Measurements from ENCODE around the gene OPCML. TPM values are rescaled to one million over a fixed set of nuclear protein-coding genes. Genes with fewer than 3 reads are reported as not detected.

Gene OPCML
- total RNA-seq, 4 donors from 2014 or later, result 0.15 TPM; not detected in 3

DNA sequence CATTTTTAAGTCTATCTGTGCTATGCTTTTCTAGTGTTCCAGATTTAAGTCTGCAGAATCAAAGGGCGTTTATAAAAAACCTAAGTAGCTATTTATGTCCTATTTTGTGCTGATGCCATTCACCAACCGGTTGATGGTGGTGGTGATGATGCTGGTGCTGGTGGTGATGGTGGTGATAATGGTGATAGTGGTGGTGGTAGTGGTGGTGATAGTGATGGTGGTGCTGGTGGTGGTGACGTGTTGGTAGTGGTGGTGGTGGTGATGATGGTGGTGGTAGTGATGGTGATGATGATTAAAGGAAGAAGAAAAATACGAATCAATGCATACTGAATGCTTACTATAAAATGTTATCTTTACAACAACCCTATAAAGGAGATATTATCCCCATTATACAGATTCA lies 178.2 kb downstream of the OPCML start:
- Histone ChIP-seq H3K4me1 (no peaks in the 10 kb centered on the region), H3K4me3 (no peak overlapping the region), H3K9me3 (no peaks in the 10 kb centered on the region), H3K27me3 (no peaks in the 10 kb centered on the region), H3K27ac (no peak overlapping the region), H3K36me3 (no peaks in the 10 kb centered on the region)
- DNase-seq (ENCODE audit: low spot score in 2 of 2), result no peak
- TF ChIP-seq, protein P1, sequence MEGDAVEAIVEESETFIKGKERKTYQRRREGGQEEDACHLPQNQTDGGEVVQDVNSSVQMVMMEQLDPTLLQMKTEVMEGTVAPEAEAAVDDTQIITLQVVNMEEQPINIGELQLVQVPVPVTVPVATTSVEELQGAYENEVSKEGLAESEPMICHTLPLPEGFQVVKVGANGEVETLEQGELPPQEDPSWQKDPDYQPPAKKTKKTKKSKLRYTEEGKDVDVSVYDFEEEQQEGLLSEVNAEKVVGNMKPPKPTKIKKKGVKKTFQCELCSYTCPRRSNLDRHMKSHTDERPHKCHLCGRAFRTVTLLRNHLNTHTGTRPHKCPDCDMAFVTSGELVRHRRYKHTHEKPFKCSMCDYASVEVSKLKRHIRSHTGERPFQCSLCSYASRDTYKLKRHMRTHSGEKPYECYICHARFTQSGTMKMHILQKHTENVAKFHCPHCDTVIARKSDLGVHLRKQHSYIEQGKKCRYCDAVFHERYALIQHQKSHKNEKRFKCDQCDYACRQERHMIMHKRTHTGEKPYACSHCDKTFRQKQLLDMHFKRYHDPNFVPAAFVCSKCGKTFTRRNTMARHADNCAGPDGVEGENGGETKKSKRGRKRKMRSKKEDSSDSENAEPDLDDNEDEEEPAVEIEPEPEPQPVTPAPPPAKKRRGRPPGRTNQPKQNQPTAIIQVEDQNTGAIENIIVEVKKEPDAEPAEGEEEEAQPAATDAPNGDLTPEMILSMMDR (IDR thresholded peaks at IDR 0.05), result no peak
- TF ChIP-seq EP300 (IDR thresholded peaks at IDR 0.05) (no peak), POLR2A (IDR thresholded peaks at IDR 0.05) (no peak), POLR2AphosphoS5 (IDR thresholded peaks at IDR 0.05) (no peak)
- 93% methylated on average over 4 of the region's 4 CpGs for WGBS

DNA sequence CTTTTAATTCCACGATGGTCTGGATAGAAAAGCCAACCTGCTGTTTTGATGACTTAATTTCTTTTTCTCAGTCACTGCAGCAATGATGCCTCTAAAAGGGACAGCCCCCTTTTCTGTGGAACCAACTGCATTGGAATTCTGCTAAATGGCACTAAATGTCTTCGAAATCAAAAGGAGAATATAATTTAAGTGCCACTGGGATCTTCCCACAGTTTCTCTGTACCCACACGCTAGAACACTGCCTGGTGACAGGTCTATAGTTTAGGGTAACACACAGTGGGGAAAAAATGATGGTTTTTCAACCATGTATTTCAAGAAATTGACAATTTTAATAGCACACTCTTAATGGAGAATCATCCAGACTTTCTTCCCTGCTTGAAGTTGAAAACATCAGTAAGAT lies 182.3 kb downstream of the OPCML start:
- H3K4me1 ChIP-seq, result no peaks in the 10 kb centered on the region
- 67% methylated on average over 3 of the region's 3 CpGs for WGBS
- no peak for TF ChIP-seq EP300 (IDR thresholded peaks at IDR 0.05)
- no peak for DNase-seq (ENCODE audit: low spot score in 2 of 2)
- H3K27ac ChIP-seq, result no peak overlapping the region
- no peaks in the 10 kb centered on the region for H3K27me3 ChIP-seq
- H3K4me3 ChIP-seq, result no peak overlapping the region
- H3K9me3 ChIP-seq, result no peaks in the 10 kb centered on the region
- no peaks in the 10 kb centered on the region for H3K36me3 ChIP-seq

DNA sequence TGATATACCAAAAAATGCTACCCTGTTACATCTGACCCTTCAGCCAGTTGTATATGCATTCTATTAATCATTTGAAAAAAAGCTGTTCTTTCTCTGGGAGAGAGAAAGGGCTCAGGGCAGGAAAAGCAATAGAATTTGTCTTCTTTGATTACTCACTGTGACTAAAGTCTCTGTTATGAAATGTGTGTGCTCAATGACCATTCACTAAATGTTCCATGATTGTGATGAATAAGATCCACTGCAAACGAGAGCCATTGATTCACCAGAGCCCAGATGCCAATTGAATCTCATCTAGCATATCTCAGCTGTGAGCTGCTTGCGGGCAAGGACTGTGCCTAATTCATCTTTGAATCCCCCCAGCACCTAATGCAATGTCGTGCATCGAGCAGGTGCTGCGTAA lies 184.3 kb downstream of the OPCML start:
- no peak for TF ChIP-seq EP300 (IDR thresholded peaks at IDR 0.05)
- TF ChIP-seq, protein P1 (IDR thresholded peaks at IDR 0.05), result no peak
- no peak for TF ChIP-seq POLR2AphosphoS5 (IDR thresholded peaks at IDR 0.05)
- TF ChIP-seq POLR2A (IDR thresholded peaks at IDR 0.05), result no peak
- H3K4me1 ChIP-seq, result no peaks in the 10 kb centered on the region
- WGBS, result 86% methylated on average over 5 of the region's 5 CpGs
- H3K9me3 ChIP-seq, result no peaks in the 10 kb centered on the region
- no peaks in the 10 kb centered on the region for H3K36me3 ChIP-seq
- no peaks in the 10 kb centered on the region for H3K27me3 ChIP-seq
- no peak for DNase-seq (ENCODE audit: low spot score in 2 of 2)
- no peak overlapping the region for H3K4me3 ChIP-seq
- no peak overlapping the region for H3K27ac ChIP-seq

DNA sequence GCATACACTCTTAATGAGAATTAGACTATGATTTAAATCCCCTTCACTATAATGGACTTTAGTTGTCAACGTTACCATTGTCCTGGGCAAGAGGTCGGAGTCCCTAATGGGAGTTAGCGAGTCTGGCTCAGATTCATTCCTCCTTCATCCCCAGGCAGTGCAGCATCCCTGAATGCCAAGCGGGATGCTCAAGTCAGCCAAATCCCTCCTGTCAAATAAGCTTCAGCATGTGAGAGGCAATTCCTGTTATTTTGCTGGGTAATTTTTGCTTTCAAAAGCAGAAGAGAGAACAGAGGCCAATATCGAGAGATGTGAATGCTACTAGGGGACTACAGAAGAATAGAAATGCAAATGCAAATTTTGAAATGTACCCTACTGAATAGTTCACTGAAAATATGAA lies 186.2 kb downstream of the OPCML start:
- Histone ChIP-seq H3K27me3 (no peaks in the 10 kb centered on the region), H3K27ac (no peak overlapping the region), H3K9me3 (no peaks in the 10 kb centered on the region), H3K4me1 (no peaks in the 10 kb centered on the region), H3K36me3 (no peaks in the 10 kb centered on the region), H3K4me3 (no peak overlapping the region)
- TF ChIP-seq POLR2A (IDR thresholded peaks at IDR 0.05) (no peak), EP300 (IDR thresholded peaks at IDR 0.05) (no peak), POLR2AphosphoS5 (IDR thresholded peaks at IDR 0.05) (no peak)
- TF ChIP-seq, protein P1 (IDR thresholded peaks at IDR 0.05), result no peak
- DNase-seq (ENCODE audit: low spot score in 2 of 2), result no peak
- WGBS, result 86% methylated on average over 5 of the region's 5 CpGs

DNA sequence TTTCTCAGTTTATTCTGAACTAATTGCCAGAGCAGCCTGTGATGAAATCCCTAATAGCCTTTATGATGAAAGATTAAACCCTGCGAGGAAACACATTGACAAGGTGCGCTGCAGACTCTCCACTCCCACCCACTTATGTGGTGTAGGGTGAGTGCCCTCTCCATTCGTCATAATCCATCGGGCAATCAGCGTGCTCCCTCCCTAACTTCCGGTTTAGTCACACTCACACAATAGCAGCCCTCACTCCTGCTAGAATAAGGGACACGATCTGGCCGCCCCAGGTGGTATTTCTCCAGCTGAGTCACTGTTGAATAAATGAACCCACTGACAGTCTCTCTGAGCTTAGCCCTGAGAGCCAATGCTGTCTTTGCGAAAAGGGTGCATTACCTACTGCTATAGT lies 188.3 kb downstream of the OPCML start:
- no peaks in the 10 kb centered on the region for H3K4me1 ChIP-seq
- no peak overlapping the region for H3K27ac ChIP-seq
- no peak overlapping the region for H3K4me3 ChIP-seq
- TF ChIP-seq POLR2A (IDR thresholded peaks at IDR 0.05) (no peak), EP300 (IDR thresholded peaks at IDR 0.05) (no peak), POLR2AphosphoS5 (IDR thresholded peaks at IDR 0.05) (no peak)
- TF ChIP-seq, protein P1 (IDR thresholded peaks at IDR 0.05), result no peak
- no peaks in the 10 kb centered on the region for H3K27me3 ChIP-seq
- H3K9me3 ChIP-seq, result no peaks in the 10 kb centered on the region
- no peak for DNase-seq (ENCODE audit: low spot score in 2 of 2)
- no peaks in the 10 kb centered on the region for H3K36me3 ChIP-seq
- 61% methylated on average over 9 of the region's 9 CpGs for WGBS

DNA sequence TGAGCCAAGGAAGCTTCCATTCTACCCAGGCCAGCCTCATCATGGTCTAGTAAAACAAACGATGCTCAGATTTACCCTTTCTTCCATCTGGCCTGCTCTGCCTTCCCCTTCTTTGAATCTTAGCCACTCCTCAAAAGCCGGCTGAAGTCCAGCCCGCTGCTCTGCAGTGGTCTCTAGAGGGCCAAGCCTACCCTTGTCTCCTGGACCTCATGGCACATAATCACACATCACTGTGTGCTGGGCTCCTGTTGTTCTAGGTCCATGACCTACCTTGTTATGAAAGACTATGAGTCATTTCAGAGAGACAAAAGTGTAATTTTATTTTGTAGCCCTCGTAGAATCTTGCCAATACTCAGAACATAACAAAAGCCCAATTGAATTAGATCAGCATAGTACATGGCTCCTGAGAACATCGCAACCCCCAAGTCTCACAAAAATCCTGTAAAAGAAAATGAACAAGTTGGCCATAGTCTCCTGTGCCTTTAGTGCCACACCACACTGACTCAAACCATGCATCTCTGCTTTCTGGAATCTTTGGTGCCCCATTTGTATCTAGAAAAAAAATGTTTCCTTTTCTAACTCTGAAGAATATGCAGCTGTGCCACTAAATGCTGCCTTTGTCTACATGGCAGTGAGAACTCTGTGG lies 192.7 kb downstream of the OPCML start:
- no peak overlapping the region for H3K27ac ChIP-seq
- H3K4me3 ChIP-seq, result no peak overlapping the region
- no peaks in the 10 kb centered on the region for H3K9me3 ChIP-seq
- no peaks in the 10 kb centered on the region for H3K36me3 ChIP-seq
- TF ChIP-seq POLR2AphosphoS5 (IDR thresholded peaks at IDR 0.05), result no peak
- TF ChIP-seq POLR2A (IDR thresholded peaks at IDR 0.05), result no peak
- no peak for TF ChIP-seq EP300 (IDR thresholded peaks at IDR 0.05)
- TF ChIP-seq, protein P1 (IDR thresholded peaks at IDR 0.05), result no peak
- WGBS, result 68% methylated on average over 5 of the region's 5 CpGs
- no peaks in the 10 kb centered on the region for H3K27me3 ChIP-seq
- DNase-seq (ENCODE audit: low spot score in 2 of 2), result no peak
- no peaks in the 10 kb centered on the region for H3K4me1 ChIP-seq

Data from suprapubic skin (tissue), 4 donors.